Measurements from ENCODE around the gene CHID1.

Gene CHID1

GRCh38 chr11:887589-887988, 23.0 kb downstream of the CHID1 start:
- DNase-seq (ENCODE audit: low spot score), result no peak

DNA sequence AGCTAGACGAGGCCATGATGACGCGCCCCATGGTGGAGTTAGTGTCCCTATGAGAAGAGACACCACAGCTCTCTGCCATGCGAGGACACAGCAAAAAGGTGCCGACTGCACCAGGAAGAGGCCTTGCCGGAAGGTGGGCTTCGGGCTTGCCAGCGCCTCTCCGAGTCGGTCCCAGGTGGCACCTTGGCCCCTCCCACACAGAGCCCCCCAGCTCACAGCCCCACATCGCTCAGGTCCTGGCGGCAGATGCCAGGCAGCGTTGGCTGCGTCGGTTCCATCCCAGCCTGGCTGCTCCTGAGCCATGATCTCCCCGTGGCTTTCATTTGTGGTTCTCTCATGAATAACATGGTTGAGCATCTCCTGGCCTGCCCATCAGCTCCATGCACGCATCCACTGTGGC, 24.0 kb downstream of the CHID1 start:
- no peak for DNase-seq (ENCODE audit: low spot score)

DNA sequence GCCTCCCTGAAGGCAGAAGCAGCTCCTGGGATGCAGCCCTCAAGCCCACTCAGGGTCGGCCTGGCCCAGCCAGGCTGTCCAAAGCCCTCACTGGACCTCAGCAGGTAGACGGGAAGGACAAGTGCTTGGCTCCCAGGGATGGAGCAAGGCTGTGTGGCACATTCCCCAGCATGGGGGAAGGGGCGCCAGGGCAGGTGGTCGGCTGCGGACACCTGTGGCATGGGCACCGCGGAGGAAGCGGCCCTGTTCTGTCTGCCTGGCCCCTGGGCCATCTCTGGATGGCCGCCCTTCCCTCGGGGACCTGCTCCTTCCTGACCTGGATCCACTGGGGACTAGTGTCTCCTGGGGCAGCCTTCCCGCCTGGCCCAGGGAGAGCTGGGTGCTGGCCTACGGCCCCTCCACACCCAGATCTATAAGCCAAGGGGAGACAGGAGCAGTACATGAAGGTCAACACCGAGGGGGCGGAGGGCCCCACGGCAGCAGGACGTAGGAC, 26.0 kb downstream of the CHID1 start:
- no peak for DNase-seq (ENCODE audit: low spot score)

DNA sequence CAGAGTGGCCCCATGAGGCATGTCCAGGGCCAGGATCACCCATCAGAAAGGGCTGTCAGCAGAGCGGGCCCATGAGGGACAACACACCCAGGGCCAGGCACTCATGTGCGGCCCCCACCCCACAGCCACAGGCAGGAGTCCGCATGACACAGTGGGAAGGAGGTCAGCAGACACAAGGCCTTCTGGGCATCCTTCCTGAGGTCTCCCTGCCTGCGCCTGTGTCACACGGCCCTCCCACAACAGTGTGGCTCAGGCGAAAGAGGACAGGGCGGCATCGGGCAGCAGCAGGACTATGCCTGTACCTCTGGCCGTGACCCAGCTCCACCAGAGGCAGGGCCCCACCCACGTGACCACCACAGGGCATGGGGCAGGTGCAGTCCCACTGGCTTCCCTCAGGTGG, 27.1 kb downstream of the CHID1 start:
- no peak for DNase-seq (ENCODE audit: low spot score)

DNA sequence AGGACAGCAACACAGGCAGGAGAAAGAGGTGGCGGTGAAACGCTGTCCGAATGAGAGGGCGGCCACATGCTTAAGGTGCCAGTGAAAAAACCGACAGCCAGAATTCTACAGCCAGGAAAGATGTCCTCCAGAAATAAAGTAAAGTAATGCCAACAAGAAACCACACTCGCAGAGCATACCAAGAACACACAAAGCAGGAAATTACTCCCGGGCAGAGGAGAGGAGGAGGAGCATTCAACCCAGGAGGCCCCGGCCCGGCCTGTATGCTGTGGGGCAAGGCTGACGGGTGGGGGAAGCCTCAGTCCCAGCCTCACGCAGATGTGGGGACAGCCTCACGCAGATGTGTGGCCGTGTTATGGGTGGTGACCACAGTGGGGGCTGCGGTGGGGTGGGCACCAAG, 28.0 kb downstream of the CHID1 start:
- no peak for DNase-seq (ENCODE audit: low spot score)

DNA sequence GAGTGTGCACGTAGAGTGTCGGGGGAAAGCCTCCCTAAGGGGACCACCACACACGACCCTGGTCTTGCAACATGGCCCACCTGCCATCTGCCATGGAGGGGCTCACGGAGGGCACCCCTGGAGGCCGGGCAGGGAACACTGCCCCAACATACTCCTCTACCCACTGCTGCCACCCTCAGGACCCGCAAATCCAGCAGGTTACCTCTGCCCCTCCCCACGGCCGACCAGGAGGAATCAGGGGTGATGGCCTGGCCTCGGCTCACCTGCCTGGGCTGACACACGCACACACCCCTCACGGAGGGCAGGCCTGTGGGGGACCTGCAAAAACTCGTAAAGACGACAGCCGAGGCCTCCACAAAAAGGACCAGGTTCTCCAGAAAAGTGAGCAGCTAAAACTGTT, 30.2 kb downstream of the CHID1 start:
- no peak for DNase-seq (ENCODE audit: low spot score)

DNA sequence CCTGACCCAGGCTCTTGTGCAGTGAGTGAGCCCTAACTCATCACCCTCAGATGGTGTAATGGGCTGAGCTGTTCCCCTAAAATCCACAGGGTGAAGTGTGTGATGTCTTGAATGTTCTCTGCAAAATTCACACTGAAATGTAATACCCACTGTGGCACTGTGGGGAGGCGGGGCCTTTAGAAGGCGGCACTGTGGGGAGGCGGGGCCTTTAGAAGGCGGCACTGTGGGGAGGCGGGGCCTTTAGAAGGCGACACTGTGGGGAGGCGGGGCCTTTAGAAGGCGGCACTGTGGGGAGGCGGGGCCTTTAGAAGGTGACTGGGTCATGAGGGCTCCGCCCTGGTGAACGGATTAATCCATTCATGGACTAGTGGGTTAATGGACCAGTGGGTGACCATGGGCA, 33.0 kb downstream of the CHID1 start:
- no peak for DNase-seq (ENCODE audit: low spot score)

- no peak for DNase-seq (ENCODE audit: low spot score)
These were observed 34.1 kb downstream of the CHID1 start for GRCh38 chr11:876545-876944.

- no peak for DNase-seq (ENCODE audit: low spot score)
These were observed 34.8 kb downstream of the CHID1 start for GRCh38 chr11:875769-876301.

DNA sequence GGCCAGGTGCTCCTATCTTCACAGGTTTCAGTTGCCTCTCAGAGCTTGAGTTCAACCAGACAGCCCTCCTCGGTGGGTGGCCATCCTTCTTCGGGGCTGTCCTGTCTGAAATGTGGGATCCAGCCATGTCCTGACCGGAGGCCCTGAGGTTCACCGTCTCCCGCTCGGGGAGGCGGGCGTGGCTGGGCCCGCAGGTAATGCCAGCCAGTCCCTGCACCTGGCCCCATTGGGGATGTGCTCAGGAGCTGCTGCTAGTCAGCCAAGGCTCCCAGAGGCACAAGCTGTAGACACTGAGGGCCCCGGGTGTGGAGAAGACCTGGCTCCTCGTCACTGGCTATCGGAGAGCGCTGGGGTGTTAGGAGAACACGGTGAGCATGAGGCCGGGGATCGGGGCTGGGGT, 35.4 kb downstream of the CHID1 start:
- DNase-seq (ENCODE audit: low spot score), result no peak

DNA sequence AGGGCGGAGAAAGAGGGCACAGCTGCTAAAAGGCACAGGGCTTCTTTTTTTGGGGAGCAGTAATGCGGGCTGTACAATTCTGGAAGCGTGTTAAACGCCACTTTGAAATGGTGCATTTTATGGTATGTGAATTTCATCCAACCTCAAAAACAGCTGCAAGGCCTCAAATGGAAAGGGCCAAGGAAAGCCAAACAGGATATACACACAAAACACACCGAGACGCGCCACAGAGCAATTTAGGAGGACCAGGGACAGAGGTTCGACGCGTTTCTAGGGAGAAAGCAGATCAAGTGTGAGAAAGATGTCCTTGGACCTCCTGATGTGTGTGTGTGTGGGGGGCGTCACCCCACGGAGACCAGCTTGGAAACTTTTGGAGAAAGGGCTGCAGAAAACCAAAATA, 36.9 kb downstream of the CHID1 start:
- DNase-seq (ENCODE audit: low spot score), result no peak

- peak; percentile 32 for DNase-seq (ENCODE audit: low spot score)
These were observed 37.8 kb downstream of the CHID1 start for GRCh38 chr11:872799-873198.

GRCh38 chr11:871472-871871, 39.1 kb downstream of the CHID1 start:
- DNase-seq (ENCODE audit: low spot score), result no peak

DNA sequence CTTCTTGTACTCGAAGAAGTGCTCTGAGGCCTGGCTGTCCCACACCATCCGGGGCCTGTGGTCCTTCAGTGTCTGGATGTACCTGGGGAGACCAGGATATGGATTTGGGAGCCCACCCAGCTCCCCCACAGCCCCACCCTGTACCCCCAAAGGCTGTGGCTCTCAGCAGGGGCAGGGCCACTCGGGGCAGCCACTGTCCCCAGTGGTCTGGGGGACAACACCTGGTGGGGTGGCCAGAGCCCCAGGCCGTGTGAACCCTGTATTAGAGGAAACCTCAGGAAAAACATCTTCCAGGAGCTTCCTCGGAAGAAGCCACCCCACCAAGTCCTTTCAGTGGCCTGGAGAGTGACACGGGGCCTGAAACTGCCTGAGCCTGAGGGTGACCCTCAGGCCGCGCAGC, 40.2 kb downstream of the CHID1 start:
- DNase-seq (ENCODE audit: low spot score), result no peak

DNA sequence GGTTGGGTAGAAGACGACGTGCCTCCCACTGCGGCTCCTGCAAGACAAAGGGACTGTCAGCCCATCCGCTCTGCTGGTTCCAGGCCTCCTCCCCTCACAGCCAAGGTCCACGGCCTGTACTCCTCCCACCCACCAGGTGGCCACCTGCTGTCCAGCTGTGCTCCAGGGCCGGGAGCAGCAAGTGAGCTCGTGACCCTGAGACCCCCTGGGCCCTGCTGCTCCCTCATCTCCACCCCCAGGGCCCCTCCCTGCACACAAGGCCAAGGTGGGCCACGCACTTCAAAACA, 40.5 kb downstream of the CHID1 start:
- DNase-seq (ENCODE audit: low spot score), result no peak

DNA sequence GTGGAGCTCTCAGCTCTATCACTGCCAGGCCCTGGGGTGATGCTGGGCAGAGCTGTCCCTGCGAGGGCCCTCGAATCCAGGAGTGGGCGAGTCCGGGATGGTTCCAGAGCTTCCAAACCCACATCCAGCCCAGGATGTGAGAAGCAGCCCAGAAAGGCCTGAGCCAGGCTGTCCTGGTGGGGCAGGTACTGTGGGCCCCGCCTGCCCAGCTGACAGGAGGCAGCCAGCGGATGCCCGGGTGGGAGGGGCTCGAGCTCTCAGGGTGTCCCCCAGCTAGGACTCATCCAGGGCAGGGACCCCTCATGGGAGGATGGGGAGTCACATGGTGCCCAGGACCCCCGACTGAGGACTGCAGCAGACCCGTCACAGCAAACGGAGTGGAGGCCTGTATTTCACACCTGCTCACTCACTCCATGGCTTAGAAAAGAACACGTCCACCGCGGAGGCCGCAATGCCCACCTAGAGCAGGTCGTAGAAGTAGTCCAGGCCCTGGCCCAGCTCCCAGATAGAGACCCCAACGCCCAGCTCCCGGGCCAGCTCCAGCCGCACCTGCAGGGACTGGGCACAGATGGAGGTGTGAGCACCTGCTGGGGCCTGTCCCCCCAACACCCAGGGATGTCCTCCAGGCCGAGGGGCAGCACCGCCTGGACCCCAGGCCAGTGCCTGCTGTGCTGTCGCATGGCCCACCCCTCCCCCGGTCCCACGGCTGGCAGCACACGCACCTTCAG, 41.0 kb downstream of the CHID1 start:
- no peak for DNase-seq (ENCODE audit: low spot score)

GRCh38 chr11:868802-869201, 41.8 kb downstream of the CHID1 start:
- no peak for DNase-seq (ENCODE audit: low spot score)

GRCh38 chr11:868394-868793, 42.2 kb downstream of the CHID1 start:
- no peak for DNase-seq (ENCODE audit: low spot score)

DNA sequence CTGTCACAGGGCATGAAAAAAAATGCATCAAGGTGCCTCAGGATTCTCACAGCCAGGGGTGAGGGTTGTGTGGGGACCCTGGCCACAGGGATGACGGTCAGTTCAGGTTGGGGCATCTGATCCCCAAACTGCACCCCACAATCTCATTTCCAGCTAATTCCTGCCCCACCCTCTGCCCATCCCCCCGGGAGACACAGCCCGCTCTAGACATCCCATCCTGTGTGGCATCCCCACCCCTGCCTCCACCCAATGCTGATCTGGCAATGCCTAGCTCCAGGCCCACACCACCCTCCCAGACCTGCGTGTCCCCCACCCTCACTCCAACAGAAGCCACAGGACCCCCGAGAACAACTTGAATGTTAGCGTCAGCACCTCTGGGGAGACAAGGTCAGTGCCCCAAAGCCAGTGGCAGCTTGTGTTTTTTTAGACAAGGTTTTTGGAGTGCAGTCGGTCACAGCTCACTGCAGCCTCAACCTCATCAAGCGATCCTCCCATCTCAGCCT, 42.7 kb downstream of the CHID1 start:
- no peak for DNase-seq (ENCODE audit: low spot score)

- no peak for DNase-seq (ENCODE audit: low spot score)
These were observed 44.1 kb downstream of the CHID1 start for GRCh38 chr11:866481-866880.

DNA sequence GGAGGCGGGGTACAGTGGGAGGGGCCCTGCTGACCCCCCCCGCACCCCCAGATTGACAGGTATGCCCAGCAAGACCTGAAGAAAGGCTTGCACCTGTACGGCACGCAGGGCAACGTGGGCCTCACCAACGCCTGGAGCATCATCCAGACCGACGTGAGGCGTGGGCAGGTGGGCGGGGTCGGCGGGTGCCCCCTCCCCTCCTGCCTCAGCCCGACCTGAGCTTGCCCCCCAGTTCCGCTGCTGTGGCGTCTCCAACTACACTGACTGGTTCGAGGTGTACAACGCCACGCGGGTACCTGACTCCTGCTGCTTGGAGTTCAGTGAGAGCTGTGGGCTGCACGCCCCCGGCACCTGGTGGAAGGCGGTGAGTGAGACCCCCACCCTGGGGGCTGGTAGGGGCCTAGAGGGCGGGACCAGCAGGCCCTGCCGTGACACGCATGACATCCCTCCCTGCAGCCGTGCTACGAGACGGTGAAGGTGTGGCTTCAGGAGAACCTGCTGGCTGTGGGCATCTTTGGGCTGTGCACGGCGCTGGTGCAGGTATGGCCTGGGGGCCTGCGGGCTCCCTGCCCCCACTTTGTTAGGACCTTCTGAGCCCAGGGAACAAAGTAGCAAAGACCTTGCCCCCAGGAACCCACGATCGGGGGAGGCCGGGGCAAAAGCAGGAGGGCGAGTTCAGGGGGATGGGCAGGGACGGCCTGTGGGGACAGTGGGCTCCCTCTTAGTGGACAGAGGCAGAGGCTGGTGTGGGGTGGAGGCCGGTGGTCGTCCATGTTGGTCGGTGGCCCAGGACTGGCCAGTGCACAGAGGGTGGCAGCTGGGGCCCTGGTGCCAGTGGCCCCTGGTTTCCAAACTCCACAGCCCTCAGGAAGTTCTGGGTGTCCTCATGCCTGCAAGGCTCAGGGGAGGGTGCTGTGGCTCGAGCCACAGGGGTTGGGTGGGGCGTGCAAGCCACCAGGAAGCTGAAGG, 44.9 kb downstream of the CHID1 start:
- DNase-seq (ENCODE audit: low spot score), result no peak

GRCh38 chr11:864898-865297, 45.7 kb downstream of the CHID1 start:
- no peak for DNase-seq (ENCODE audit: low spot score)

All from GM03348 (cell line).